DOHH2 (cell line): ENCODE results near the gene RIC8A.

Experiments
- H3F3A ChIP-seq: fragments of 200-600 bp; sonication (generic), shearing (Covaris generic); 2 replicates; pipeline ENCODE4 v1.6.0; 2016; ENCODE audit warnings: antibody characterized with exemption, mild to moderate bottlenecking; ENCODE audit not compliant: control insufficient read depth, insufficient read depth
- H3K27ac ChIP-seq: fragments of 200-600 bp; sonication (generic); 2 replicates; pipeline ENCODE4 v1.5.1; 2014; ENCODE audit warnings: low read depth, mild to moderate bottlenecking, low read length, moderate library complexity
- H3K27me3 ChIP-seq: fragments of 200-600 bp; sonication (generic); 2 replicates; pipeline ENCODE4 v1.6.1; 2014; ENCODE audit warnings: mild to moderate bottlenecking, low read length, mixed read lengths; ENCODE audit not compliant: control insufficient read depth
- H3K36me3 ChIP-seq: fragments of 200-600 bp; sonication (generic); 2 replicates; pipeline ENCODE4 v1.6.1; 2014; ENCODE audit warnings: mild to moderate bottlenecking, low read length, moderate library complexity, mixed read lengths; ENCODE audit not compliant: control insufficient read depth
- H3K4me1 ChIP-seq: fragments of 200-600 bp; sonication (generic); 2 replicates; pipeline ENCODE4 v1.6.1; 2014; ENCODE audit warnings: mild to moderate bottlenecking, low read length, mixed read lengths; ENCODE audit not compliant: control insufficient read depth
- H3K4me2 ChIP-seq: fragments of 200-600 bp; sonication (generic); 2 replicates; pipeline ENCODE4 v1.6.0; 2014; ENCODE audit warnings: mild to moderate bottlenecking, low read length, moderate library complexity
- H3K4me3 ChIP-seq: fragments of 200-600 bp; sonication (generic); 2 replicates; pipeline ENCODE4 v1.5.1; 2014; ENCODE audit warnings: mild to moderate bottlenecking, low read length, mixed read lengths
- H3K79me2 ChIP-seq: fragments of 200-600 bp; sonication (generic); 2 replicates; pipeline ENCODE4 v1.6.1; 2014; ENCODE audit warnings: mild to moderate bottlenecking, low read length, mixed read lengths; ENCODE audit not compliant: control insufficient read depth
- H3K9me2 ChIP-seq: fragments of 200-600 bp; sonication (generic); replicated peaks from 2 replicates; pipeline ENCODE4 v1.6.1; 2014; ENCODE audit warnings: mild to moderate bottlenecking, low read length, mixed read lengths; ENCODE audit not compliant: control insufficient read depth
- H3K9me3 ChIP-seq: fragments of 200-600 bp; sonication (generic); 2 replicates; pipeline ENCODE4 v1.6.1; 2014; ENCODE audit warnings: antibody characterized with exemption, low read length, mixed read lengths; ENCODE audit not compliant: control insufficient read depth, insufficient read depth
- H4K20me1 ChIP-seq: fragments of 200-600 bp; sonication (generic); 2 replicates; pipeline ENCODE4 v1.6.0; 2014; ENCODE audit warnings: low read depth, mild to moderate bottlenecking, antibody characterized with exemption, low read length, moderate library complexity; ENCODE audit not compliant: control insufficient read depth, insufficient read depth
- EZH2phosphoT487 ChIP-seq: fragments of 200-600 bp; sonication (generic); IDR thresholded peaks from 2 replicates; pipeline ENCODE4 v1.6.1; 2017; ENCODE audit warnings: borderline replicate concordance, mild to moderate bottlenecking, antibody characterized with exemption, low read length, moderate library complexity, mixed read lengths
- TF ChIP-seq, protein P1 (sequence below): fragments of 200-600 bp; sonication (generic); IDR thresholded peaks from one replicate; pipeline ENCODE4 v1.5.1; 2014; ENCODE audit warnings: antibody characterized with exemption, mild to moderate bottlenecking, low read depth, low read length; ENCODE audit not compliant: poor library complexity, severe bottlenecking

Gene RIC8A

DNA sequence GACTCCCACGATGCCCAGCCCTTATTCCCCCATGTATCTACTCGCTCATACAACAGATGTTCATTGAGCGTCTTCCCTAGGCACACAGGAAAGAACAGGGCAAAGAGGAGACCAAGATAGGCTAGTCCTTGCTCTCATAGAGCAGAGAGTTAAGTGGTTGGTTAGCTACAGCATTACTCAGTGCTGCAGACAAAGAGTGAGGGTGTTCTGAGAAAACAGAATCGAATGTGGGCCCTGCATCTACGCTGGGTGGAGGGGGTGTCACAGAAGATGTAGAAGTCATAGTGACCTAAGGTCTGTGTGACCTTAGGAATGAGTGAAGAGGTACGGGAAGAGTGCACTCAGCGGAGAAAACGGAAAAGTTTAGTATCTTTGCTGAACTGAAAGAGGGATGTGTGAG lies 41.6 kb downstream of the RIC8A start:
- Histone ChIP-seq H4K20me1 (peaks cover 3% of the 10 kb centered on the region; the same call in 1 of the 2 replicates), H3K36me3 (peaks cover 91% of the 10 kb centered on the region), H3K27ac (no peak overlapping the region), H3K4me2 (no peak overlapping the region), H3K9me2 (no peaks in the 10 kb centered on the region), H3K4me1 (no peaks in the 10 kb centered on the region), H3F3A (peaks cover 9% of the 10 kb centered on the region), H3K27me3 (no peaks in the 10 kb centered on the region), H3K9me3 (no peaks in the 10 kb centered on the region), H3K79me2 (no peaks in the 10 kb centered on the region), H3K4me3 (no peak overlapping the region)
- TF ChIP-seq, protein P1, sequence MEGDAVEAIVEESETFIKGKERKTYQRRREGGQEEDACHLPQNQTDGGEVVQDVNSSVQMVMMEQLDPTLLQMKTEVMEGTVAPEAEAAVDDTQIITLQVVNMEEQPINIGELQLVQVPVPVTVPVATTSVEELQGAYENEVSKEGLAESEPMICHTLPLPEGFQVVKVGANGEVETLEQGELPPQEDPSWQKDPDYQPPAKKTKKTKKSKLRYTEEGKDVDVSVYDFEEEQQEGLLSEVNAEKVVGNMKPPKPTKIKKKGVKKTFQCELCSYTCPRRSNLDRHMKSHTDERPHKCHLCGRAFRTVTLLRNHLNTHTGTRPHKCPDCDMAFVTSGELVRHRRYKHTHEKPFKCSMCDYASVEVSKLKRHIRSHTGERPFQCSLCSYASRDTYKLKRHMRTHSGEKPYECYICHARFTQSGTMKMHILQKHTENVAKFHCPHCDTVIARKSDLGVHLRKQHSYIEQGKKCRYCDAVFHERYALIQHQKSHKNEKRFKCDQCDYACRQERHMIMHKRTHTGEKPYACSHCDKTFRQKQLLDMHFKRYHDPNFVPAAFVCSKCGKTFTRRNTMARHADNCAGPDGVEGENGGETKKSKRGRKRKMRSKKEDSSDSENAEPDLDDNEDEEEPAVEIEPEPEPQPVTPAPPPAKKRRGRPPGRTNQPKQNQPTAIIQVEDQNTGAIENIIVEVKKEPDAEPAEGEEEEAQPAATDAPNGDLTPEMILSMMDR, result no peak
- TF ChIP-seq EZH2phosphoT487, result no peak

DNA sequence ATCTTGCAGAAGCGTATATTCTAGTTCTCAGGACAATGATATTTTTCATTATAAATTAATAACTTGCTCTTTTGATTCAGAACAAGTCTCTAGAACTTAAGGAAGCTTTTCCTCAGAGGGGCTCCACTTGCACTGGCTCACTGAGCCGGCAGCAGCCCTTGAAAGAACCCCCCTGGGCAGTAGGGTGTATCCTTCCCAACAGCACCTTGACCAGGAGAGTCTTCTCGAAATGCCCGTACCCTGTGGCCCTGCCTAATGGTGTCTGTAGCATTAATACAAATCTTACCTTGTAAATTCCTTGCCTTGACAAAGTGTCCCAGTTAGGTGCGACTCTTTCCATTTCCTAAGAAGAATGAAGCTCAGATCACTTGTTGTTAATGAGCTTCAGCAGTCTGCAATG lies 42.8 kb downstream of the RIC8A start:
- Histone ChIP-seq H3K9me2 (no peaks in the 10 kb centered on the region), H3K79me2 (no peaks in the 10 kb centered on the region), H3K27ac (no peak overlapping the region), H3K4me3 (no peak overlapping the region), H3K9me3 (no peaks in the 10 kb centered on the region), H3K4me1 (no peaks in the 10 kb centered on the region), H3K36me3 (peaks cover 80% of the 10 kb centered on the region), H3K4me2 (no peak overlapping the region), H3F3A (peaks cover 15% of the 10 kb centered on the region), H3K27me3 (no peaks in the 10 kb centered on the region), H4K20me1 (peaks cover 3% of the 10 kb centered on the region; the same call in 1 of the 2 replicates)
- TF ChIP-seq, protein P1, result no peak
- TF ChIP-seq EZH2phosphoT487, result no peak

DNA sequence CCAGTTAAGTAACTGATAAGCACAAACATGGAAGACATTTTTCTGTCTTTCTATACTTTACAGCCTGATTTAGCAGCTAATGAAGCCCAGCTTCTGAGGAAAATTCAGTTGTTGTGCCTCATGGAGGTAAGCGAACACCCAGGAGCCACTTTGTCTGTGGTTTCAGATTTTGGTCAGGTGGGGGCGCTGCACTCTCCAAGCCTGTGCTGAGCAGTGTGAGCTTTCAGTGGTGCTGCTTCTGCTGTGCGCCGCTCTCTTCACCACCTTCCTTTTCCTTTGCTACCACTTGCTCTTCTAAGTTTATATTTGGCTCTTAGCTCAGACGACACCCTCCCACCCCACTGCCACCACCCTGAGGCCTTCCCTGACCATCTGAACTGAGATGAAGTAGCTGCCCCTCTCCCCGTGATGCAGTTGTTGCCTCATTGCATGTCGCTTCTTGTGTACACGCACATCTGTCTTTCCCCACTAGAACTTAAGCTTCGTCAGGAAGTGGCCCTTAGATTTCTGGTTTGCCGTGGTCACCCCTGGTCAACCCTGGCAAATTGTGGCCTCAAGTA lies 43.3 kb downstream of the RIC8A start:
- no peaks in the 10 kb centered on the region for H3K9me2 ChIP-seq
- H3K79me2 ChIP-seq, result no peaks in the 10 kb centered on the region
- H3K4me3 ChIP-seq, result no peak overlapping the region
- H3K36me3 ChIP-seq, result peaks cover 74% of the 10 kb centered on the region
- no peaks in the 10 kb centered on the region for H3K9me3 ChIP-seq
- no peaks in the 10 kb centered on the region for H3K4me1 ChIP-seq
- TF ChIP-seq, protein P1, result peak; percentile 87
- no peak for TF ChIP-seq EZH2phosphoT487
- peaks cover 16% of the 10 kb centered on the region for H3F3A ChIP-seq
- peaks cover 3% of the 10 kb centered on the region; the same call in 1 of the 2 replicates for H4K20me1 ChIP-seq
- no peak overlapping the region for H3K27ac ChIP-seq
- H3K27me3 ChIP-seq, result no peaks in the 10 kb centered on the region
- H3K4me2 ChIP-seq, result no peak overlapping the region

DNA sequence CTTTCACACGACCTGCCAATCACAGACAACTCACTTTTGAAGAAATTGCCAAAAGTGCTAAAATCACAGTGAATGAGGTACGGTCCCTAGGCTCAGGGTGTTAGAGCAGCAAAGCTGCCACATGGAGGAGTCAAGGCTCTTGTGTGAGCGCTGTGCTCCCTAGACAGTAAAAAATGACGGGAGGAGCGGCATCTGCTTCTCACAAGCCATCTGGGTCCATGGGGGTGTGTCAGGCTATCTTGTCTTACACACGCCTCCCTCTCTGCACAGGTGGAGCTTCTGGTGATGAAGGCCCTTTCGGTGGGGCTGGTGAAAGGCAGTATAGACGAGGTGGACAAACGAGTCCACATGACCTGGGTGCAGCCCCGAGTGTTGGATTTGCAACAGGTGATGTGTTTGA lies 44.0 kb downstream of the RIC8A start:
- Histone ChIP-seq H3K36me3 (peaks cover 67% of the 10 kb centered on the region), H3K4me3 (no peak overlapping the region)

More for the DNA sequence above, 44.0 kb downstream of the RIC8A start:
- Histone ChIP-seq H3K4me1 (0 out of 2 replicates have a peak, but pooled peaks cover under 1% of the 10 kb centered on the region), H3K9me3 (no peaks in the 10 kb centered on the region), H3K79me2 (no peaks in the 10 kb centered on the region), H3K27ac (no peak overlapping the region), H3K27me3 (no peaks in the 10 kb centered on the region), H3K9me2 (no peaks in the 10 kb centered on the region), H3K4me2 (no peak overlapping the region), H3F3A (peaks cover 16% of the 10 kb centered on the region), H4K20me1 (peaks cover 3% of the 10 kb centered on the region; the same call in 1 of the 2 replicates)
- TF ChIP-seq EZH2phosphoT487, result no peak
